A673 (cell line): ENCODE measurements around the gene POU6F1.

Experiments used
- EZH2 ChIP-seq: fragments of 200-600 bp; sonication (generic); IDR thresholded peaks from 2 replicates; pipeline ENCODE4 v1.6.1; 2017; ENCODE audit warnings: borderline replicate concordance, low read depth, mild to moderate bottlenecking, mixed read lengths, antibody characterized with exemption, low read length; ENCODE audit not compliant: poor library complexity, severe bottlenecking
- TF ChIP-seq, protein P1 (sequence below): fragments of 300-800, 200-600 bp; sonication (generic); conservative IDR thresholded peaks from 2 replicates; pipeline ENCODE4 v1.5.1; 2017; ENCODE audit warnings: low read depth, mild to moderate bottlenecking, antibody characterized with exemption, low read length, moderate library complexity, mixed read lengths

DNA sequence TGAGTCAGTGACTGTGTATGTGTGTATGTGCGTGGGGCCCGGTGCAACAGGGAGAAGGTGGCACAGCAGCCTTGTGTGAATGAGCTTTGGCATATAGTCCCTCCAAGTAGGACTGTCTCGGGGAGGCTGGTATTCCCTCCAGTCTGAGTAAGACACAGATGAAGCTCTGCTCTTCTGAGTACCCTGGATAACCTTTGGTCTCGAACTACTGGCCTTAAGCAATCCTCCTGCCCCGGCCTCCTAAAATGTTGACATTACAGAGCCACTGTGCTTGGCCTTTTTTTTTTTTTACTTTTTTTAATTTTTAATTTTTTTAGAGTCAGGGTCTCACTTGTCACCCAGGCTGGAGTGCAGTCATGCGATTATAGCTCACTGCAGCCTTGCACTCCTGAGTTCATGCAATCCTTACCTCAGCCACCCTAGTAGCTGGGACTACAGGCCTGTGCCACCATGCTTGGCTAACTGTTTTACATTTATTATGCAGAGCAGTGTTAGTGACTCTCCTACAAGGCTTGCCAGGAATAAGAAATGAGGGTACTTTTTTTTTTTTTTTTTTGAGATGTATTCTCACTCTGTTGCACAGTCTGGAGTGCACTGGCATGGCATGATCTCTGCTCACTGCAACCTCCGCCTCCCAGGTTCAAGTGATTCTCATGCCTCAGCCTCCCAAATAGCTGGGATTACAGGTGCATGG lies 11.4 kb upstream of the POU6F1 start:
- TF ChIP-seq, protein P1, sequence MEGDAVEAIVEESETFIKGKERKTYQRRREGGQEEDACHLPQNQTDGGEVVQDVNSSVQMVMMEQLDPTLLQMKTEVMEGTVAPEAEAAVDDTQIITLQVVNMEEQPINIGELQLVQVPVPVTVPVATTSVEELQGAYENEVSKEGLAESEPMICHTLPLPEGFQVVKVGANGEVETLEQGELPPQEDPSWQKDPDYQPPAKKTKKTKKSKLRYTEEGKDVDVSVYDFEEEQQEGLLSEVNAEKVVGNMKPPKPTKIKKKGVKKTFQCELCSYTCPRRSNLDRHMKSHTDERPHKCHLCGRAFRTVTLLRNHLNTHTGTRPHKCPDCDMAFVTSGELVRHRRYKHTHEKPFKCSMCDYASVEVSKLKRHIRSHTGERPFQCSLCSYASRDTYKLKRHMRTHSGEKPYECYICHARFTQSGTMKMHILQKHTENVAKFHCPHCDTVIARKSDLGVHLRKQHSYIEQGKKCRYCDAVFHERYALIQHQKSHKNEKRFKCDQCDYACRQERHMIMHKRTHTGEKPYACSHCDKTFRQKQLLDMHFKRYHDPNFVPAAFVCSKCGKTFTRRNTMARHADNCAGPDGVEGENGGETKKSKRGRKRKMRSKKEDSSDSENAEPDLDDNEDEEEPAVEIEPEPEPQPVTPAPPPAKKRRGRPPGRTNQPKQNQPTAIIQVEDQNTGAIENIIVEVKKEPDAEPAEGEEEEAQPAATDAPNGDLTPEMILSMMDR = no peak
- TF ChIP-seq EZH2 = no peak
